ENCODE results near the gene EHD1.
A peak's percentile ranks its signal among the peaks of the same experiment; 100 is the strongest.

Gene EHD1

DNA sequence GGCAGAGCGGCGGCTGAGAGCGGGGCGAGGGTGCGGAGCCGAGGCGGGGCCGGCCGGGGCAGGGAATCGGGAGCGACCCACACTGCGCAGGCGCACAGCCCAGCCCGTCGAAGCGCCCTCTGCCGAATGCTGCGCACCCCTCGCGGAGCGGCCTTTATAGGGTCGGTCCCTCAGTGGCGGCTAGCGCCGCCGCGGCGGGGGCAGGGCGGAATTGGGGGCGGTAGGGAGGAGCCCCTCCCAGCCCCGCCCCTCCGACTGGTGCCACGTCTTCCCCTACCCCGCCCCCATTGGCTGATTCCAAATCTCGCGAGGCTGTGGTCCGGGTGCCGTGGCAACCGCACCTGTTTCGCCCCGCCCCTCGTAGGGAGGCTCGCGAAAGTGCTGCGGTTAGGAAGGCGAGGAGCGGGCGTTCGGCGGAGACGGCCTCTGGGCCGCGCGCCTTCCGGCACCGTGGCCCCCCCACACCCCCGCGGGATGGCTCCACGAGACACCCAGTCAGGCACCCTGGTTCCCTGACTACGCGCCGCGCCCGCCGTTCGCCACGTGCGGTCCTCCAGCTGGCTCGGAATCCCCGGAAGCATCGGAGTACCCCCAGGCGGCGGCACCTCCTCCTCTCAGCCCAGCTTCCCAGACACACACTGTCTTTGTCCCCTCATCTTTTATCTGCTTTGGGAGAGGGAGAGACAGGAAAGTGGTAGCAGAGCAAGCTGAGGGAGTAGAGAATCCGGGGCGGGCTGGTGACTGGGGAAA lies at the start of gene EHD1:
Gene EHD1, minus strand, starts transcription at position 128 of the 750 bp plus-strand sequence. CDS start 157 bp downstream, outside the sequence.
- Histone ChIP-seq H3K4me1 (ENCODE audit: insufficient read depth, poor library complexity, severe bottlenecking) (no peaks in the 10 kb centered on the region), H3K36me3 (ENCODE audit: low read depth) (peaks cover 30% of the 10 kb centered on the region), H3K27me3 (ENCODE audit: insufficient read depth, poor library complexity, severe bottlenecking) (no peaks in the 10 kb centered on the region), H3K27ac (ENCODE audit: poor library complexity, severe bottlenecking) (peak within 1 kb of the TSS; percentile 62), H3K9me3 (ENCODE audit: severe bottlenecking) (no peaks in the 10 kb centered on the region), H3K4me3 (ENCODE audit: severe bottlenecking) (peak within 1 kb of the TSS; percentile 83)
- ATAC-seq (ENCODE audit: low read depth) = peak; percentile 75
- peak; percentile 96 for DNase-seq (ENCODE audit: low spot score)
- TF ChIP-seq, protein P1, sequence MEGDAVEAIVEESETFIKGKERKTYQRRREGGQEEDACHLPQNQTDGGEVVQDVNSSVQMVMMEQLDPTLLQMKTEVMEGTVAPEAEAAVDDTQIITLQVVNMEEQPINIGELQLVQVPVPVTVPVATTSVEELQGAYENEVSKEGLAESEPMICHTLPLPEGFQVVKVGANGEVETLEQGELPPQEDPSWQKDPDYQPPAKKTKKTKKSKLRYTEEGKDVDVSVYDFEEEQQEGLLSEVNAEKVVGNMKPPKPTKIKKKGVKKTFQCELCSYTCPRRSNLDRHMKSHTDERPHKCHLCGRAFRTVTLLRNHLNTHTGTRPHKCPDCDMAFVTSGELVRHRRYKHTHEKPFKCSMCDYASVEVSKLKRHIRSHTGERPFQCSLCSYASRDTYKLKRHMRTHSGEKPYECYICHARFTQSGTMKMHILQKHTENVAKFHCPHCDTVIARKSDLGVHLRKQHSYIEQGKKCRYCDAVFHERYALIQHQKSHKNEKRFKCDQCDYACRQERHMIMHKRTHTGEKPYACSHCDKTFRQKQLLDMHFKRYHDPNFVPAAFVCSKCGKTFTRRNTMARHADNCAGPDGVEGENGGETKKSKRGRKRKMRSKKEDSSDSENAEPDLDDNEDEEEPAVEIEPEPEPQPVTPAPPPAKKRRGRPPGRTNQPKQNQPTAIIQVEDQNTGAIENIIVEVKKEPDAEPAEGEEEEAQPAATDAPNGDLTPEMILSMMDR (IDR thresholded peaks at IDR 0.05; ENCODE audit: poor library complexity, severe bottlenecking) = peak; percentile 74

DNA sequence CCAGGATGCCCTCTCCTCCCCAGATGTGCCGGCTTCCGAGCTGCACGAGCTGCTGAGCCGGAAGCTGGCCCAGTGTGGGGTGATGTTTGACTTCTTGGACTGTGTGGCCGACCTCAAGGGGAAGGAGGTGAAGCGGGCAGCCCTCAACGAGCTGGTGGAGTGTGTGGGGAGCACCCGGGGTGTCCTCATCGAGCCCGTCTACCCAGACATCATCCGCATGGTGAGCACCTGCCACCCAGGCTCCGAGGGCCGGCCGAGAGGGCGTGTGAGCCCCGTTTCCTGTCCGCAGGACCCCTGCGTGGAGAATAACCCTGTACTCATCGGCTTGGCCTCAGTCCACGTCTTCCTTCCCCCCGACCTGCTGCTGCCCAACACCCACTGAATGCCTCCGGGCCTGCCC lies 48.3 kb upstream of the EHD1 start:
- Histone ChIP-seq H3K4me1 (ENCODE audit: insufficient read depth, poor library complexity, severe bottlenecking) (peaks cover 3% of the 10 kb centered on the region), H3K9me3 (ENCODE audit: severe bottlenecking) (no peaks in the 10 kb centered on the region), H3K4me3 (ENCODE audit: severe bottlenecking) (no peak overlapping the region), H3K27me3 (ENCODE audit: insufficient read depth, poor library complexity, severe bottlenecking) (no peaks in the 10 kb centered on the region), H3K36me3 (ENCODE audit: low read depth) (peaks cover 21% of the 10 kb centered on the region), H3K27ac (ENCODE audit: poor library complexity, severe bottlenecking) (no peak overlapping the region)
- ATAC-seq (ENCODE audit: low read depth) (no peak), DNase-seq (ENCODE audit: low spot score) (no peak)
- TF ChIP-seq, protein P1 (IDR thresholded peaks at IDR 0.05; ENCODE audit: poor library complexity, severe bottlenecking) = no peak

DNA sequence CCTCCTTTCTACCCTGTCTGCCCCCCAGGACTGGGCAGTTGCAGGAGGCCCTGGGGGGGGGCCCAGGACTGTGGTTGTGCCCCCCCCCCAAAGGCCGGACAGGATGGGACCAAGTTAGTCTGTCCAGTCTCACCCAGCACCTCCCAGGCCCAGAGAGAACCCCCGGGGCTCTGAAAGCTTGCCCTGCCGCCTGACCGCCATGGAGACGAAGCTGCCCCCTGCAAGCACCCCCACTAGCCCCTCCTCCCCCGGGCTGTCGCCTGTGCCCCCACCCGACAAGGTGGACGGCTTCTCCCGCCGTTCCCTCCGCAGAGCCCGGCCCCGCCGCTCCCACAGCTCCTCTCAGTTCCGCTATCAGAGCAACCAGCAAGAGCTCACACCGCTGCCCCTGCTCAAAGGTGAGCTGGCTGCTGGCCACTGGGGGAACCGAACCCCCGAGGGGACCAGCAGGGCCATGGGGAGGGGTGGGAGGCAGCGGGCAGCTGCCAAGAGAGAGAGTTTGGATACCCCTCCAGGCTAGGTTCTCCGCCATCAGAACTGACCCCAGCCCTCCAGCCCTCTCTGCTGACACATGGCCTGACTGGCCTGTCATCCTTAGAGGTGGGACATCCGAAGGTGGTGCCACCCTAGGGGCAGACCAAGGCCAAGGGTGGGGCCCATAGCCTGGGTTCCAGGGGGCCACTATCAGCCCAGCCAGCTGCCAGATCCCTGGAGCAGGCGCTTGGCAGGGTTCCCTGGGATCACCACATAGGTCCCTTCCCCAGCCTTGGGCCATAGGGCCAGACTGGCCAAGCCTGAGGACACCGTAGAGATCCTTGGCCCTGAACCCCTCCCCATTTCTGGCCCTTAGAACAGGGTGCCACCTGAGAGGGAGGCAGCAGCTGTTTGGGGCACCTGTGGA lies 47.4 kb upstream of the EHD1 start:
- peak overlapping the region; percentile 87 for H3K4me3 ChIP-seq (ENCODE audit: severe bottlenecking)
- peaks cover 12% of the 10 kb centered on the region for H3K36me3 ChIP-seq (ENCODE audit: low read depth)
- ATAC-seq (ENCODE audit: low read depth) (no peak), DNase-seq (ENCODE audit: low spot score) (no peak)
- H3K27me3 ChIP-seq (ENCODE audit: insufficient read depth, poor library complexity, severe bottlenecking) = no peaks in the 10 kb centered on the region
- H3K27ac ChIP-seq (ENCODE audit: poor library complexity, severe bottlenecking) = no peak overlapping the region
- no peaks in the 10 kb centered on the region for H3K9me3 ChIP-seq (ENCODE audit: severe bottlenecking)
- peaks cover 3% of the 10 kb centered on the region for H3K4me1 ChIP-seq (ENCODE audit: insufficient read depth, poor library complexity, severe bottlenecking)
- TF ChIP-seq, protein P1 (IDR thresholded peaks at IDR 0.05; ENCODE audit: poor library complexity, severe bottlenecking) = no peak

DNA sequence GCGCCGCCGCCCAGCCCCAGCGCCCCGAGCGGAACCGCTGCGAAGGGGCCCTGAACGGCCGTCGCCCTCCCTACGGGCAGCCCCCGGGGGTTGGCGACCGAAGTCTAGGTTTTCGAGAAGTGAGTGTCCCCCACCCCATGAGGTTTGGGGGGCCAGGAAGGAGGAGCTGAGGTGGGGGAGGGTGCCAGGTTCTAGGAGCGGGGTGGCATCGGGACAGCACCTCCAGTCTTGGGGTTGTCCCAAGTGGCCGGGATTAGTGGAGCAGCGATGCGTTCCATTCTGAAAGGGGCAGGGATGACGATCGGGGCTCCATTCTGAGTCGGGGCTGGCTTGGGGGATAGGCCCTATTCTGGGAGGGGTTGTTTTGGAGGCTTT lies 46.5 kb upstream of the EHD1 start:
- H3K4me1 ChIP-seq (ENCODE audit: insufficient read depth, poor library complexity, severe bottlenecking) = peaks cover 3% of the 10 kb centered on the region
- no peaks in the 10 kb centered on the region for H3K9me3 ChIP-seq (ENCODE audit: severe bottlenecking)
- H3K27me3 ChIP-seq (ENCODE audit: insufficient read depth, poor library complexity, severe bottlenecking) = no peaks in the 10 kb centered on the region
- DNase-seq (ENCODE audit: low spot score) (no peak), ATAC-seq (ENCODE audit: low read depth) (no peak)
- peaks cover 5% of the 10 kb centered on the region; the same call in 1 of the 2 replicates for H3K36me3 ChIP-seq (ENCODE audit: low read depth)
- peak overlapping the region; percentile 87 for H3K4me3 ChIP-seq (ENCODE audit: severe bottlenecking)
- TF ChIP-seq, protein P1 (IDR thresholded peaks at IDR 0.05; ENCODE audit: poor library complexity, severe bottlenecking) = no peak
- peak overlapping the region; percentile 60 for H3K27ac ChIP-seq (ENCODE audit: poor library complexity, severe bottlenecking)
